Adipose tissue (tissue), 3 donors: ENCODE results near the gene RBPJ. TPM values are rescaled to one million over a fixed set of nuclear protein-coding genes. Genes with fewer than 3 reads are reported as not detected.
"Not testable (repeated sequence)": the region's sequence is repeated elsewhere in the genome, so short reads cannot be mapped to it uniquely, and the experiment has no call there.

ENCODE experiments used
- H3K27ac ChIP-seq: one replicate; pipeline ENCODE4 v1.5.1; 2013; ENCODE audit warnings: low read depth, low read length
- WGBS, 3 donors: extraction: QIAGEN DNeasy Blood & Tissue Kit; methylation state at CpG; one replicate each; pipeline ENCODE4 v1.1.7; 2013; 5-methylcytosine and 5-hydroxymethylcytosine counted together
- polyA plus RNA-seq, 3 donors: library from polyadenylated mRNA; stranded (reverse); fragments of 200-250 nt; gene quantifications; one replicate each; pipeline ENCODE4 v1.2.3, GENCODE V29; 2013
- donor health status: healthy with polysubstance abuse.
- donor health status: Bipolar disorder and iron deficiency.
- donor health status: healthy.

Gene RBPJ
- polyA plus RNA-seq, 3 donors: 12.1 to 72.5 (median 25.9) TPM

DNA sequence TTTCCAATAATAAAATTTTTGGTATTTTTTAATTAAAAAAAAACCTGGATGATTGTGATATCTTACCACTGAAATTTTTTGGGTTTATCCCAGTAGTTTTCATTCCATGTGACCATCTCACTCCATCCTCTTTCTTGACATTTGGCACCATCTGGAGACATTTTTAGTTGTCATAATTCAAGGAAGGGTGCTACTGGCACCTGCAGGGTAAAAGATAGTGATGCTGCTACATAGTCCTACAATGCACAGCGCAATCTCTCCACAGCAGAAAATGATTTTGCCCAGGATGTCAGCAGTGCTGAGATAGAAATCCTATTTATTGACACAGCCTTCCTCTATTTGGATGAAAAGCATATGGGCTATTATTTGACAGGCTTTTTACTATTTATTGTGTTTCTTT is 79.3 kb downstream of the RBPJ start:
- no peak overlapping the region for H3K27ac ChIP-seq
- 97 to 100% (median 98%) methylated on average over 1 of the region's 1 CpG for WGBS, 3 donors

DNA sequence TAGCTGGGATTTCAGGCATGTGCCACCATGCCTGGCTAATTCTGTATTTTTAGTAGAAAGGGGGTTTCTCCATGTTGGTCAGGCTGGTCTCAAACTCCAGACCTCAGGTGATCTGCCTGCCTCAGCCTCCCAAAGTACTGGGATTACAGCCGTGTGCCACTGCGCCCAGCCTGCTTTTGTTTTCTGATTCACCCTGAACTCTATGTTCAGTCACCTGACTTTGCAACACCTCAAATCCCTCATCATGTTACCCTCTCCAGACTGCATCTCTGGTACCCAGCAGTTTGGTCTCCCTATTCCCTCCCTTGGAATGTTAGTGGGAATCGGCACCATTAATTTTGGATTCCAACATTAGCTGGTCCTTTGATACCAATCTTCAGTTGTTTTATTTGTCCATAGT is 81.2 kb downstream of the RBPJ start:
- not testable (repeated sequence) for H3K27ac ChIP-seq
- 94 to 97% (median 95%) methylated on average over 3 of the region's 3 CpGs for WGBS, 3 donors

DNA sequence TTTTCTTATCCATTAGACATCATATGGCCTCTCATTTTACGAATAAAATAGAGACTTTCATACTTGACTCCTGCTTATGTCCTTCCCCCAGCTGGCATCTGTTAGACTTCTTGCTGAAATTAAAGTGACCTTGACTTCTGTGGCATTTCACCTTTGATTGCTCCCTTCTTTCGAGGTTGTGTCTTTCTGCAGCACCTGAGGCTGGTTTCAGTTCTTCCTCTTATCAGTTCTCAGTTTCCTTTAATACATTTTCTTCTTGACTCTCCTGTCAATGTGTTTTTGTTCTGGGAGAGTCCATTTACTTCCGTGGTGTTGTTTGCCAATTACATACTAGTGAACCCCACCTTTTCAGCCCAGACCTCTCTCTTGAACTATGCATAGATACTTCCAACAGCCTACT is 81.6 kb downstream of the RBPJ start:
- H3K27ac ChIP-seq: no peak overlapping the region
- WGBS, 3 donors: 46 to 82% (median 80%) methylated on average over 3 of the region's 3 CpGs

DNA sequence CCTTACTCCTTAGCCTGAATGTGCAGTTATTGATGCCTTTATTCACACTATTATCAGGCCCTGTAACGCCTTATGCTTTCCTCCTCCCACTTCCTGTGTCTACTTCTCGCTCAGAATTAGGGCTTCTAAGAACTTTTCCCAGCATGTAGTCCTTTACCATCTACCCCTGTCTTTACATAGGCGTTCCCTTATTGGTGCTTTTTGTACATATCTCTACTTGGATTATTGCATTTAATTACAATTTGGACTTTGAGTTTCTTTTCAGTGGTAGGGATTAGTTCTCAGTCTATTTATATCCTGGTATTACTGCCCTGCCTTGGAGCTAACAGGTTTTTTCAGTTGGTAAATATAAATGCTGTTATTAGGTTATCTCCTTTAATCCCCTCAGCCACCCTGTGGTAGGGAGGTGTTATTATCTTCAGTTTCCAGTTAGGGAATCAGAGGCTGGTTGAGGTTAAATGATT is 84.0 kb downstream of the RBPJ start:
- WGBS, 3 donors: 67 to 87% (median 81%) methylated on average over 3 of the region's 3 CpGs
- no peak overlapping the region for H3K27ac ChIP-seq

DNA sequence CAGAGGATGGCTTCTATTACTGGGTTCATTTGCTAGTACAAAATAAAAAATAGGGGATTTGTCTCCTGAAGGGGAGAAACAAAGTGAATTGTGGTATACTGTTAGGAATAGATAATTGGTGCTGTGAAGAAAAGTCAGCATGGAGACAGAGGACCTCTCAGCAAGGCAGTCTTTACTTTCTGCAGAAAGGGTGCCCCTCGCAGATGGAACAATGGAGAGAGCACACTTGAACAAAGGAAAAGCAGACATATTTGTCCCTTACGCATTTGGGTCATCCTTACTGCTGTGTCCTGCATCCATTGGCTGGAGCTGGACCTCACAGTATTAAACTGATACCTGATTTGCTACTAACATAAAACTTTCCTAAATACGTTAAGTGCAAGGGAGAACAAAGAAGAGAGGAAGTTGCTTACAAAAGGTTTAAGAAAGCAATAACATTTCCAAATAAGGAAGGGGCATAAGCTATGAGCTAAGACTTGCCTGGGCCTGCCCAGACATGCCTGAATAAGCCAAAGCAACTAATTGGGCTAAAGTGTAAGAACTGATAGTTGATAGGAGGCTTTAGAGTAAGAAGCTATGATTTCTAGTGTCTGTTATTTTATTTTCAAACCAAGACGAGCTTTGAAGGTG is 85.6 kb downstream of the RBPJ start:
- WGBS, 3 donors: 88 to 99% (median 91%) methylated on average over 4 of the region's 4 CpGs
- no peak overlapping the region for H3K27ac ChIP-seq

DNA sequence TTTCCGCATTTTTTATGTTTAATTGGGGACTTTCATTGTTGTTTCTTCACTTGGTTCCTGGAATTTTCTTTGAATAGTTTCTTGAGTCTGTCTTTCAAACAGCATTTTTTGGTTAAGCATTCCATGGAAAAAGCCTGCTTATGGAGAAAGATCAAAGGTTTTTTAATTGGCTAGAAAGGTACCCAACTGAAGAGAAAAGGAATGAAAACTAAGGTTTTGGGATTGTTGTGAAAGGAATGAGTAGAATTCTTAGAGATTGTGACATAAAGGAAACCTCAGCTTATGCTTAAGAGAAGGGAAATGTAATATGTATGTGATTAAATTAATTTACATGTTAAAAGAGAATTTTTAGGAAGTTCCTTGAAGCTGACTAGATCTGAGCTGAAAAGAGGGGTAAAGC is 86.7 kb downstream of the RBPJ start:
- no peak overlapping the region for H3K27ac ChIP-seq
- WGBS, 3 donors: 98 to 100% (median 100%) methylated on average over 1 of the region's 1 CpG

DNA sequence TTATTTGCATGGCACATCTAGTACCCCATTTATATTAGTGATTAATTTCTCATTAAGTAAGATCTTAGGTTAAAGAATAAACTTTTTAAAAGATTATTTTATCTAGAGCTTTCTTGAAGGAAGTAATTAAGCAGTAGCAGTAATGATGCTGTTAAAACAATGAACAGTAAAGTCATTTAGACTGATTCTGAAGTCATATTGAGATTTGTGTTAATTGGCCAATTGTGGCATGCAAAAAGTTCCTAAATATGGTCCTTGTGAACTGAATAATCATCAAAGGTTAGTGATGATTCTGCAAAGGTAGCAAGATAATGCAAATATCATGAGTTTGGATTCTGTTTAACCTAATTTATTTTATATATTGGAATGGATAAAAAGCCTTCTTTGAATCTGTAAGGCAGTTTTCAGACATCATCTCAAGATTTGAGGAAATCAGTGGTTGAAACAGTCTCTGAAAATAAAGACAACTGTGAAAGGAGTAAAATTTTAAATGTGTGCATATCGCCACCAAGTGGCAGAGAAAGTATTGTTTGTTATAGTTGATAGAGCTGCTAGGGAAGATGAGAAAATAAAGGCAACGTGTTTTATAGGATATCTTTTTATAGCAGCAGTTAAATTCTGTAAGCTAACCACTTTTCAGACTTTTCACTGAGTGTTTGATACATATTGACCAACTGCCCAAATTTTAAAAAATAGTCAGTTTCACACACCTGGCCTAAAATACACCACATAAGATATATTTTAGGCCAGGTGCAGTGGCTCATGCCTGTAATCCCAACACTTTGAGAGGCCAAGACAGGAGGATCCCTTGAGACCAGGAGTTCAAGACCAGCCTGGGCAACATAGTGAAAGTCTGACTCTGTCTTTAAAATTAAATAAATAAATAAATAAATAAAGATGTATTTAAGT is 89.8 kb downstream of the RBPJ start:
- WGBS, 3 donors: 2 to 5% (median 3%) methylated on average over 2 of the region's 2 CpGs
- no peak overlapping the region for H3K27ac ChIP-seq

DNA sequence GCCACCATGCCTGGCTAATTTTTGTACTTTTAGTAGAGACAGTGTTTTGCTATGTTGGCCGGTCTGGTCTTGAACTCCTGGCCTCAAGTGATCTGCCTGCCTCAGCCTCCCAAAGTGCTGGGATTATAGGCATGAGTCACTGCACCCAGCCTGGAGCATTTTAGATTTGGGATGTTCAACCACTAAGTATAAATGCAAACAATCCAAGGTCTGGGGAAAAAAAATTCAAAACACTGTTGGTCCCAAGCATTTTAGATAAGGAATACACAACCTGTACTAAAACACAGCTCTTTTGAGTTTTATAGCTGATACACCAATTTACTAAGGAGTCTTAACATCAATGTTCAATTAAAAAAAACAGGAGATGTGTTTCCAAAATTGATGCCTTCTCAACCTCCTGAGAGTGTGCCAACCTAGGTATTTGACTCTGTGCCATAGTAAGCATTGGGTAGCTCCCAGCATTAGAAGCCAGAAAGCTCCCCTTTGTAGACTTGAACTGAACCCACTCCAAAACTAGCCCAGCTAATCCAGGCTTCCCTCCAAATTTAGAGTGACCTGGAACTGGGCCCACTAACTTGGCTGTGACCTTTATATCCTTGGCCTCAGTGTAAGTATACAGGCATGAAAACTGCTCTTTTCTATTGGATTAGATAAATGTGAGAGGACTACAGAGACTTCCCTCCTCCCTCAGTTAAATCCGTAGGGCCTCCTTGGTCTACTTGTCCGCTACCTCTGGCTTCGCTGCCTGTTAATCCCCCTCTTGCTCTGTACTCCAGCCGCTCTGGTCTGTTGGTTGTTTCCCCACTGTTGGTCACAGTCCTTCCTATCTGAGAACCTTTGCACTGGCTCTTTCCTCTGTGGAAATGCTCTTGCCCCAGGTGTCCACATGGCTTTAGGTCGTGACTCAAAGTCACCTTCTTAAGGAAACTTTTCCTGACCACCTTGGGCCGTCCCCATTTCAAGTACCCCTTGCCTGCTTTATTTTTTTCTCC is 91.9 kb downstream of the RBPJ start:
- no peak overlapping the region for H3K27ac ChIP-seq
- WGBS, 3 donors: 43 to 70% (median 56%) methylated on average over 7 of the region's 7 CpGs

DNA sequence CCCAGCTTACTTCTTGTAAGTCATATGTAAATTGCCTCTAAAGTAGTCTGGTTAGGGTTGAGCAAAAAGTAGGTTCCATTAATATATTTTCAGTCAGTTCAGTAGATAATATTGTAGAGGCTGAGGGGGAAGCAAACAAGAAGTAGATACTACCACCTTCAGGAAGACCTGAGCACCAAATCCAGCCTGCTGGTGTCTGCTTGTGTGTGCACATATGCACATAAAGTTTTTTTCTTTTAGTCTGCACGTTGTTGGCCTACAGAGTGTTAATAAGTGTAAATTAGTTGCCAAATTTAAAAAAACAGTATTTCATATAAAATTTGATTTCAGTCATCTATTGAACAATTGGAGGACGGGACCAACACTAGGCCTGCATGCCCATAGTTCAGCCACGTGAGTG is 92.8 kb downstream of the RBPJ start:
- no peak overlapping the region for H3K27ac ChIP-seq
- WGBS, 3 donors: 75 to 93% (median 86%) methylated on average over 3 of the region's 3 CpGs

DNA sequence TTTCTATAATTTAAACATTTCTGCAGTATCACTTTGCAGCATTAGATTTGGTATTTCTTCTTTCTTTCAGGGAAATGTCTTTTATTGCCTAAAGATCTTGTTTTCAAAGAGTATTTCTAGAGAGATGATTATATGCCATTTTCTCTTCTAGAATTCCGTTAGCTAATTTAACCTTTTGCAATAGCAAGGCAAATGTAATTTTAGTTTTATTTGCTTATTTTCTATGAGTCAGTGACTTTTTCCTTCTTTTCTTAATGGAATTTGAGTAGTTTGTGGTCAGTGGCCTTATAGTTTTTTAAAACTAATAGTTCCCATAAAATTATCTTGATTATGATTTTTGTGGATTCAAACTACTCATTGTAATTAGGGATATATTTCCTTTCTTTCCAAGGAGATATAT is 97.3 kb downstream of the RBPJ start:
- 84 to 87% (median 86%) methylated on average over 1 of the region's 1 CpG for WGBS, 3 donors
- no peak overlapping the region for H3K27ac ChIP-seq

DNA sequence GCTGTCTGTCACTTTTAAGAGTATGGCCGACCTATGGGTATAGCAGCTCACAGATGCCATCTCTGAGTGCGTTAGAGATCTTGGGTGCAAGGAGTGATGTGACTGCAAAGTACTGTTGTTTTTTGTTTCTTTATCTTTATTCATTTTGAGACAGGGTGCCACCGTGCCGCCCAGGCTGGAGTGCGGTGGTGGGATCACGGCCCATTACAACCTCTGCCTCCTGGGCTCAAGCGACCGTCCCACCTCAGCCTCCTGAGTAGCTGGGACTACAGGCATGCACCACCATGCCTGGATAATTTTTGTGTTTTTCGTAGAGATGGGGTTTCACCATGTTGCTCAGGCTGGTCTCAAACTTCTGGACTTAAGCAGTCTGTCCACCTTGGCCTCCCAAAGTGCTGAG is 98.0 kb downstream of the RBPJ start:
- 91 to 97% (median 96%) methylated on average over 9 of the region's 9 CpGs for WGBS, 3 donors
- no peak overlapping the region for H3K27ac ChIP-seq

DNA sequence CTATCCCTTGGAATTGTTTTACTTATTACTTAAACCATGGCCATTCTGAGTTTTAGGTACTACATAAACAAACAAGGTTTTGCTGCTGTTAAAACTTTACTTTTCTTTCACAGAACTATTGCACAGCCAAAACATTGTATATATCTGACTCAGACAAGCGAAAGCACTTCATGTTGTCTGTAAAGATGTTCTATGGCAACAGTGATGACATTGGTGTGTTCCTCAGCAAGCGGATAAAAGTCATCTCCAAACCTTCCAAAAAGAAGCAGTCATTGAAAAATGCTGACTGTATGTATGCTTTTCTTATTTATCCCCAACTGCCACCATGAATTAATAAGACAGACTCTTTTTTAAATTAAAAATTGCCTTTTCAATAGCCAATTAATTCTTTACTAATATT is 99.6 kb downstream of the RBPJ start:
- H3K27ac ChIP-seq: no peak overlapping the region
- WGBS, 3 donors: 94 to 99% (median 96%) methylated on average over 2 of the region's 2 CpGs

DNA sequence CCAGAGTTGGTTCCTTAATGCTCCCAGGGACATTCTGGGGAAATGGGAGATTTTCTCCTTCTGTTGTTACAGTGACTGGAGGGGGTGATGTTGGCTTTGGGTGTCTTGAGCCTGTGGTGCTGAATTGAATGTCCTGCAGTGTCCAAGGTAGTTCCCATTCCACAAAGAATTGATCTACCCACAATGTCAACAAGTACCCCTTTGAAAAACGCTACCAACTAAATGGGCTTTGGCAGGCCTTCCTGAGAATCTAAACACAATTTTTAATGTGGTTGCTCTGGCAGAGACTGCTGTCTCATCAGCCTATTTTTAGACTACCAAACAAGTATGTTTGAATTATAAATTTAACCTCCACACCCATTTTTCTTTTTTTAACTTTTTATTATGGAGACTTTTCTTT is 100.1 kb downstream of the RBPJ start:
- no peak overlapping the region for H3K27ac ChIP-seq
- 12 to 63% (median 53%) methylated on average over 1 of the region's 1 CpG for whole genome bisulfite sequencing, 3 donors

DNA sequence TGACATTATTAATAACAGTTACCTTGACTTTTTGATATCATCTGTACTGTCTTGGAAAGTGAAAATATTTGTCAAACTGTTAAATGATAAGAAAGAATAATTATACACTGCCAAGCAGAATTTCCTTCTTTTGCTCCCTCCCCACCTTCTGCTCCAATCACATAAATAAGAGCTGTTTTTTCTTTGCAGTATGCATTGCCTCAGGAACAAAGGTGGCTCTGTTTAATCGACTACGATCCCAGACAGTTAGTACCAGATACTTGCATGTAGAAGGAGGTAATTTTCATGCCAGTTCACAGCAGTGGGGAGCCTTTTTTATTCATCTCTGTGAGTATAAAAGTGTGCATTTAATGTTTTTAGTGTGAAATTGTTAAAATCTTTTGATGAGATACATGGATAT is 103.3 kb downstream of the RBPJ start:
- H3K27ac ChIP-seq: no peak overlapping the region
- 40 to 87% (median 74%) methylated on average over 2 of the region's 2 CpGs for WGBS, 3 donors

DNA sequence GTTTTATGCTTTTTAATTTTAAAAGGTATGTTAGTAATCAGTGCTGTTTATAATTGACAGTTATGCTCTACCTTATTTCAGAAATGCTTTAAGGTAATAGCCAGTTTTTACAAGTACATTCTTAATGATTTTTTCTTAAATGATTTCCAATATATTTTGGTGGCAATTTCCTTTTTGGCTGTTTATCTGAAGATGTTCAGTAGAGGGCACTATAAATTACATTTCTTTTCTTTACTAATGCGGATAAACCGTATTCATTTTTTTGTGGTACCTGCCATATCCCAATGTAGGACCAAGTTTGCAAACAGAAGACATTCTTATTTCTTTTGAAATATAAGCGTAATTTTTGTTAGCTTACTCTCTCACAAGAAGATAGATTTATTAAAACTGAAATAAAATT is 104.0 kb downstream of the RBPJ start:
- H3K27ac ChIP-seq: no peak overlapping the region
- WGBS, 3 donors: 86 to 99% (median 98%) methylated on average over 3 of the region's 3 CpGs

DNA sequence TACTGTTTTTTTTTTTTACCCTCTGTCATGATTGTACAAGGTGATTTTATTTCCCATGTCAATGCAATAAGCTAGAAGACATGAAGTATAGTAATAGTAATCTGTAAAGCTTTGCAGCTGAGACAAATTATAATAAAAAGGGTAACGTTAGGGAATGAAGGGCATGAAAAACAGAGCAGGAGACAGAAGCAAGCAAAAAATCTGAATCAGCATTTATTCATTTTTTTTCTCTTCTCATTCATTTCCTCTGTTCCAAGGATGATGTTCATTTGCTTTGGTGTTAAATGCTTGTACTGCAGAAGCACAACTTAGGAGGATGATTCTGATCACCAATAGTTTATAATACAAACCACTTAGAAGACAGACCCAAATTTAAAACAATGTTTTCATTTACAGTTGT is 105.1 kb downstream of the RBPJ start:
- 76 to 92% (median 86%) methylated on average over 1 of the region's 1 CpG for WGBS, 3 donors
- H3K27ac ChIP-seq: no peak overlapping the region

DNA sequence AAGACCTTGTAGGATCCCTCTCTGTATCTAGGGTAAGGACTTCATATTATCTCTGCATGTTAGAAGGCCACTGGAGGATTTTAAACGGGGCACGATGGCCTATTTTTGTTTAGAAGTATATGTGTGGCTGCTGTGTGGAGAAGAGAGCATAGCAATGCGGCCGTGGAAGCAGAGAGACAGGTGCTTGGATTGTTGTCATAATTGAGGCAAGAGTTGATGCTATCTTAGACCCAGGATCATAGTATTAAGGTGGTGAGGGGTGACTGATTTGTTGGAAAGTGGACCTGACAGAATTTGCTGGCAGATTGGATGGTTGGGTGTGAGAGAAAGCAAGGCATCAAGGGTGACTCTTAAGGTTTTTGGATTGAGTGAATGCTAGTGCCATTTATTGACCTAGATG is 106.1 kb downstream of the RBPJ start:
- WGBS, 3 donors: 67 to 99% (median 97%) methylated on average over 4 of the region's 4 CpGs

DNA sequence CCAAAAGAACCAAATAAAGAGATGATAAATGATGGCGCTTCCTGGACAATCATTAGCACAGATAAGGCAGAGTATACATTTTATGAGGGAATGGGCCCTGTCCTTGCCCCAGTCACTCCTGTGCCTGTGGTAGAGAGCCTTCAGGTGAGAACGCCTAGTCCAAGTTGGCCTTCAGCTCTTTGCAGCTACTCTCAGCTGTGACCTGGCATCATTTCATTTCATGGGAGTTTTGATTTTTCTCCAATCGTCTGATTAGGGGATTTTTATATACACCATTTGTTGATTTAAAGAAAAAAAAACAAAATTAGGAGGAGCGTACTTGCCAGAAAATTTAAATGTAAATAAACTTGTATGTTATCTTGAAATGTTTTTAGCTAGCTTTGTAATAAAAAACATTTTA is 109.1 kb downstream of the RBPJ start:
- 45 to 93% (median 86%) methylated on average over 4 of the region's 4 CpGs for WGBS, 3 donors
- H3K27ac ChIP-seq: no peak overlapping the region

More for the DNA sequence above, 106.1 kb downstream of the RBPJ start:
- H3K27ac ChIP-seq: no peak overlapping the region
